Measurements from ENCODE around the gene OR52N2. TPM values are rescaled to one million over a fixed set of nuclear protein-coding genes. Genes with fewer than 3 reads are reported as not detected.

OR52N2 gene
- not detected for total RNA-seq

DNA sequence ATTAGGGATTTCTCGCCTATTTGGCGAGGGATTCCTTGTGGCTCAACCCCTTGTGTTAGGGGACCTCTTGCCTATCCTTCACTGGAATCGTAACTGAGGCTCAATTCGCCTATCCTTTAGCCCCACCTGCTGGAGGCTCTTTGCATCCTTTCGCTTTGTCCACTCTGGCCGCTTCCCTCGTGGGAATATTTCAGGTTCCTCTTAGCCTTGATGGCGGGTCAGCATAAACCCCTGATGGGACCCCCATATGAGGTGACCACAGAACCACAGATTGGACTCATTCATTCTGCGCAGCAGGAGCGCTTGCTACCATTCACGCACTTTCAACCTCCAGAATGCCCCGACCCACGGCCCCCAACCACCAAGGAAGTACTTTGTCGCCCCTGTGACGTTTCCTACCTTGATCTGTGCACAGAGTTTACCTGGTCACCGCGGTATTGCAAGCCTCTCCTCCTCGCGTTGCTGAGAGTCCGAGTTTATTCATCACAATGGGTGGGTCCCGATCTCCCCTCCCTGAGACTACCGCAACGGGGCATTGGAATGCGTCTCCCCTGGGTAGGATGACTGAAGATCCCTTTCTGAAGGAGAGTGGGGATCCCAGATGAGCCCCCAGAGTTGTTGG is at the start of gene OR52N2:
Gene OR52N2 (plus strand): TSS at position 425 of the 622 bp plus-strand sequence. CDS start 11,412 bp downstream, outside the sequence.
- DNase-seq (ENCODE audit: low spot score) (peak; percentile 77), ATAC-seq (peak; percentile 99)

DNA sequence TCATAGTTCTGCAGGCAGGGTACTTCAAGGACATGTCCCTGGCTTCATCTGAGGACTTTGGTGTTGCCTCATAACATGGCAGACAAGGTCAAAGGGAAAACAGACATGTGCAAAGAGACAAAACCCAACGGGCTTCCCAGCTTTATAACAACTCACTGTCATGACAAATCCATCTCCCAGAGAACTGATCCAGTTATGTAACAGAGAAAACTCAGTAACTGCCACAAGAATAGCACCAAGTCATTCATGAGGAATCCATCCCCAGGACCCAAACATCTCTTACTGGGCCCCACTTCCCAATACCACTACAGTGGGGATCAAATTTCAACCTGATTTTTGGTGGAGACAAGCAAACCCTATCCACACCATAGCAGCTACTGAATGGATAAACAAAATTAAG is 41.7 kb upstream of the OR52N2 start:
- no peak for ATAC-seq
- DNase-seq (ENCODE audit: low spot score) = no peak

DNA sequence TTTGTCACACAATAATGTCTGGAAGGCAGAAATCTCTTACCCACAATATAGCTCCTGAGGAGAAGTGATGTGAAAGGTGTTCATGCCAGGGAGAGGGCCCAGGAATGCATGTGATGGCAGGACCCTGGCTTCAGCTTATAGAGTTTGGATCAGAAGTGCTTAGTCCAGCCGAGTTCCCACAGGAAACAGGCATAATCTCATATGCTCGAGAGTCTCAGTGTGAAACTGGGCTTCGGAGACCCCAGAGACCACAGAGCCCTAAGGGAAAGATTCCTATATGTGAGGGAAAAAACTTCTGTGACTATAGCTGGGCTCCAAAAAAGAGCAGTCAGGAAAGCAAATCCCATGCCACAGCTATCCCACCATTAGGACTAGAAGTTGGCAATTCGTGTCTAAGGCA is 25.5 kb upstream of the OR52N2 start, which contains the start of gene OR52N5:
Gene OR52N5 (minus strand): TSS at position 101 of the 400 bp plus-strand sequence. CDS start 4,721 bp downstream, outside the sequence.
- no peak for ATAC-seq
- no peak for DNase-seq (ENCODE audit: low spot score)

DNA sequence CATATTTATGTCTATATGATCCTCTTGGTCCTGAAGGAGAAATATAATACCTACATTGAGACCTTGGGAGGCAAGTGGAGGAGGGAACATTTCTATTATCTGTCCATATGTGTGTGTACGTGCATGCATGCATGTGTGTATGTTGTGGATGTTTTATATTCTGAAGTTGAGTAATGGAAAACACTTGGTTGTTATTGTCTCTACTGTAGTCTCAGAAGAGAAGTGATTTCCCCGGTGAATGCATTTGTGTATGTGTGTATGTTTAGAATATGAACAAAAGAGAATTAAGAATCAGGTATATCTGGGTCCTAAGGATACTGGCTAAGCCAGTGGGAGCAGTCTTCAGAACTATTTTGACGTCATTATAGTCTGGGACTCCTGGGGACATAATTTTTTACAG is 17.6 kb upstream of the OR52N2 start, which contains the start of gene OR52N1:
Gene OR52N1 (minus strand): TSS at position 101 of the 400 bp plus-strand sequence. CDS start 2,449 bp downstream, outside the sequence.
- no peak for DNase-seq (ENCODE audit: low spot score)
- ATAC-seq = no peak

DNA sequence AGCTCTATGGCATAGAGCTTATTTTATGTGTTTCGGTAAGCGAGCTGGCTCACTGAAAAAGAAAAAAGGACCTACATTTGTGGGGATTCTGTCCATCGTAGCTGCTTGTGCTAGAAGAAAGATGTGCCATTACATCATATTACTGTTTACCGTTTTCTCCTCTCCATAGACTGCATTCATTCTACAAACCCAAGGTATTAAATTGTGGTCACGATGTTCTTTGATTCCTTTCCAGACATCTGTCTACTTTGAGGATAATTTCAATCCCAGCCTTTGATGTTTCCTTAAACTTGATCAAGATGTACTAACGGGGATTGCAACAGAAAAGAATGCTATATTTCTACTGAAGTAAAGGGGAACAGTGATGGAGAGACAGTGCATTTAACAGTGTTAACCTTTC is 12.2 kb upstream of the OR52N2 start:
- no peak for DNase-seq (ENCODE audit: low spot score)
- ATAC-seq = no peak

DNA sequence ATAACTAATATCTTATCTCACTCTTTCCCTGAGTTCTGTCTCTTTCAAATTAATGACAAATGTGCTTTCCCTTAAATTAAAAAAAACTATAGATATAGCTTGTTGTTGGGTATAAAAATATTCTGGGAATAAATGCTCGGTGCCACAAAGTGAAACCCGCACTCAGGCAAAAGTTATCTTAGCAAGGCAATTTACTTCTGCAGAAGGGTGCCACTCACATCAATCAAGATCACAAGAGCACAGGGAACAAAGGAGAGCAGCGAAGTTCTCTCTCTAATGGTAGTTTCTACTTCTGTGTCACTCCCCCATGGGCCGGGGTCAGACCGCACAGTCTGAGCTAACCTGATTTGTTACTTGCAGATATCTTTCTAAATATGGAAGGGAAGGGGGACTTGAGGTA is 4.7 kb upstream of the OR52N2 start:
- DNase-seq (ENCODE audit: low spot score) (no peak), ATAC-seq (no peak)

DNA sequence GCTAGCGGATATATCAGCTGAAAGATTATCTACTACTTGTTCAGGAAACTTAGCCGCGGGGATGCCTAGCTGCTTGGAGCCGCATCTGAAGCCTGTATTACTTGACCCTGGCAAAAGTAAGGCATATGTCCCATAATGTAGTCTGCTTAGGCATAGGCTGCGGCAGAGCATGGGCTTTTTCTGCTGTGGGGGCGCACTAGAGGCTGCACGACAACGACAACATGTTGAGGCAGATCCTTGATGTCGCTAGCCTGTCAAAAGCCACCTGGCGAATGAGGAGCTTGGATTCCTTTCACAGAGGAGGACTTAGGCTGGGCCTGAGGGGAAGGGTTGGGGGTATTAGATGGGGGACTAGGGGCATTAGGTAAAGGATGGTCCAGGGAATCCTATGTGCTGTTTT is 1.1 kb upstream of the OR52N2 start:
- DNase-seq (ENCODE audit: low spot score) (no peak), ATAC-seq (no peak)

DNA sequence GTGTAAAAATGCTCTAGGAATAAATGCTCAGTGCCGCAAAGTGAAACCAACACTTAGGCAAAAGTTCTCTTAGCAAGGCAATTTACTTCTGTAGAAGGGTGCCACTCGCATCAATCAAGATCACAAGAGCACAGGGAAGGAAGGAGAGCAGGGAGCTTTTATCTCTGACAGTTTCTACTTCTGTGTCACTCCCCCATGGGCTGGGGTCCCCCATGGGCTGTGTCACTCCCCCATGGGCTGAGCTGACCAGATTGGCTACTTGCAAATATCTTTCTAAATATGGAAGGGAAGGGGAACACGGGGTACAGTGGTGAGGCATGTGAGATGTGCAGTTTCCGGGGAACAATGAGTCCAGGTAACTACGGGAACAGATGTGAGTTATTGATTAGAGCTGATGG is 397 bp downstream of the OR52N2 start:
- no peak for DNase-seq (ENCODE audit: low spot score)
- peak; percentile 33 for ATAC-seq

DNA sequence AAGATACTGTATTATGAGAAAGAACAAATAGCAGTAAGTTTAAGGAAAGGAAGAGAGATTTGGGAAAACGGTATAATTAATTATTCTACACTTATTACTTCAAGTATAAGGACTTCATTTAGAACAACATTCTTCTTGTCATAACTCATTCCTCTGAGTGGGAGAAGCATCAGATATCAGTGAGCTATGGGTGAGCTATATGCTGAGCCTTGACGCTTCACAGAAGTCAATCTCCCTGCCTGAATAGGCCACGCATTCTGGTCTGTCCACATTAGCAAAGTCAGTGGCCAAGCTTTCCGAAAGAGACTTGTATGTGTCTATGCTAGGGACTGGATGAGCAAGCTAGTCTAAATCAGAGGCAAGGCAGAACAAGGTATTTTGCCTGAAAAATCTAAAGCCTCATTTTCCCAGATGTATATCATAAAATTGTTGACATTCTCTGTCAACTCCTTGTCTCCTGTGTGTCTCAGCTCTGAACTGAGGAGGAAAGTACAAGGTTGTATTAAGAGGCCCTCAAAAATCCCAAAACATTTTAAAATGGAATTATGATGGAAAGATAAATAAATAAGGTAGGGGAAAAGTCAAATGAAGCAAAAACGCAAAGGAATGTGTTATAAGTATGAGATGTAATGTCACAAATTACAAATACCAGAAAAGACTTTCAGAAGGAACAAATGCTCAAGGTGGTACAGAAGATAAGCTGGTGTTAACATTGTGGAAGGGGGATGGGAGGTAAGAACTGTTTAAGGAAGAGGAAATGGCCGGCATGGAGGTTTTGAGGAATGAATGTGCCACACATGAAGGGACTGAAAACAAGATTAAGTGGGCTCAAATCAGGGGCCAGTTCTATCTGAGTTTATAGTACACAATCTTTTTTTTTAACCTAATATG is 1.4 kb downstream of the OR52N2 start:
- no peak for ATAC-seq
- DNase-seq (ENCODE audit: low spot score) = no peak

DNA sequence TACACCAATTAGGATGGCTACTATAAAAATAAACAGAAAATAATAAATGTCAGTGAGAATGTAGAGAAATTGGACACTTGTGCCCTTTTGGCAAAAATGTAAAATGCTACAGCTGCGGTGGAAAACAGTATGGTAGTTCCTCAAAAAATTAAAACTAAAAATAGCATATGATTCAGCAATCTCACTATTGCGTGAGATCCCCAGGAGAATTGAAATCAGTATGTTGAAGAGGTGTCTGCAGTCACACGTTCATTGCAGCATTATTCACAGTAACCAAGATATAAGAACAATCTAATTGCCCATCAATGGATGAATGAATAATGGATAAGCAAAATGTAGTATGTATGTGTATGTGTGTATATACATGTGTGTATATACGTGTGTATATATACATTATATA is 6.8 kb downstream of the OR52N2 start:
- ATAC-seq = no peak
- no peak for DNase-seq (ENCODE audit: low spot score)

DNA sequence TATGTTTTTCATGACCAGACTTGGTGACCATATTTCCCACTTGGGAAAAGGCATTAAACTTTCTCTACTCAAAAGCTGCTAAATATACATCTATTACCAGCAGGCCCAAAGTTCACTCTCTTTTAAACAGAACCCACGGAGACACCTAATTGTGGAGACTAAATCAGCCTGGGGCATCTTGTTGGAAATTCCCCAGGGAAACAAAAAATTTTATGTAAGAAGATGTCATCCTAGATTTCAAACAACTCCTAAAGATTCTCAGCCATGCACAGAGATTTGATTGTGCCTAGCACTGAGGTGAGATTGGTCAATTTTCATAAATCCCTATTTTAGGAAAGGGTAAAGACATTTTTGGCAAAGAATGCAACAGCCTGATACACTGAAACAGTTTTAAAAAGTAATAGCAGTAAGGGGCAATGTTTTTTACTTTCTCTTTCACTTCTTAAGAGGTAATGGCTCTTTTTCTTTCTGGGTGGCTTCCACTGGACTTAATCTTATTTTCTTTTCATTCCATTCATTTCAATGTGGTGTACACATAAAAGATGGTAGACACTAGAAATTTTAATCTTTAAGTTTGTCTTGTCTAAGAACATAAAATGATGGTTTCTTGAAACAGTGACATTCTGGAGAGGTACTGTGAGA is 9.6 kb downstream of the OR52N2 start:
- no peak for ATAC-seq
- DNase-seq (ENCODE audit: low spot score) = no peak

DNA sequence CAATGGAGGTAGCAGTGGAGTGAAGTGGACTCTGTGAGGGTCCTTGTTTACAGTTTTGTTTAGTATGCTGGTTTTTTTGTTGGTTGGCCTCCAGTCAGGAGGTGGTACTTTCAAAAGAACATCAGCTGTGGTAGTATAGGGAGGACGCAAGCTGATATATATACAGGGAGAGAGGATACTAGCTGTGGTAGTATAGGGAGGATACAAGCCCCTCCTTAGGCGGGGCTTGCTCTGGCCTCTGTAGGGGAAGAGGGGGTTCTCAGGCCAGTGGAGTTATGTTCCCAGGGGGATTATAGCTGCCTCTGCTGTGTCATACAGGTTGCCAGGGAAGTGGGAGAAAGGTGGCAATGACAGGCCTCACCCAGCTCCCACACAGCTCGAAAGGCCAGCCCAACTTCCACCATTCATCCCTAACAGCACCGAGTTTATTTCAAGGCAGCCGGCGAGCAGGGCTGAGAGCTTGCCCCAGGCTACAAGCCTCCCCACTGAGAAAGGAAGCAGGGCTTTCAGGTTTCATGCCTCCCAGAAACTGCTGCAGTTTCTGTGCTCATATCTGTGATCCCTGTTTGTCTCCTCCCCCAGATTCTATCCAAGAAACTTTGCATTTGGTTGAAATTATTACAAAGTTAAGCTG is 22.6 kb downstream of the OR52N2 start:
- ATAC-seq (no peak), DNase-seq (ENCODE audit: low spot score) (no peak)

DNA sequence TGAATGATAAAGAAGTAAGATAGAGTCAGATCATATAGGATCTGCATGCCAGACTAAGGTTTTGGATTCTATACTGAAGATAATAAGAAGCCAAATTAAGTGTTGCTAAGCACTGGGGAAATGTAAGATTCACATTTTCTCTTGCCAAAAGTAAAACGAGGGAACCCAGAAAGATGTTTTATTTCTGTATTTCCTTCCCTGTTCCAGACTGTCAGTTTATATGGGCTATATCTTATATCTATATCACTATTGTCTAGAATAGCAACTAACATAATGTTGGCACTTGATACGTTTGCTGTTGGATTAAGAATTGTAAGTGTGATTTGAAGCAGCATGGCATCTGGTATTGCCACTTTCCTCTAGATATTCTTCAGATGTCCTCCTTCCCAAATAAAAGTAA is 24.7 kb downstream of the OR52N2 start:
- no peak for DNase-seq (ENCODE audit: low spot score)
- no peak for ATAC-seq

DNA sequence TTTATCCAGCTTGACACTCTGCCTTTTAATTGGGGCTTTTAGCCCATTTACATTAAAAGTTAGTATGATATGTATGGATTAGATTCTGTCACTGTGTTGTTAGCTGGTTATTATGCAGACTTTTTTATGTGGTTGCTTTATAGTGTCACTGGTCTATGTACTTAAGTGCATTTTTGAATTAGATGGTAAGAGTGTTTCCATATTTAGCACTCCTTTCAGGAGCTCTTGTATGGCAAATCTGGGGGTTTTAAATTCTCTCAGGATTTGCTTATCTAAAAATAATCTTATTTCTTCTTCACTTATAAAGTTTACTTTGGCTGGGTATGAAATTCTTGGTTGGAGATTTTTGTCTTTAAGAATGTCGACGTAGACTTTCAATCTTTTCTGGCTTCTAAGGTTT is 29.0 kb downstream of the OR52N2 start:
- ATAC-seq (no peak), DNase-seq (ENCODE audit: low spot score) (no peak)

DNA sequence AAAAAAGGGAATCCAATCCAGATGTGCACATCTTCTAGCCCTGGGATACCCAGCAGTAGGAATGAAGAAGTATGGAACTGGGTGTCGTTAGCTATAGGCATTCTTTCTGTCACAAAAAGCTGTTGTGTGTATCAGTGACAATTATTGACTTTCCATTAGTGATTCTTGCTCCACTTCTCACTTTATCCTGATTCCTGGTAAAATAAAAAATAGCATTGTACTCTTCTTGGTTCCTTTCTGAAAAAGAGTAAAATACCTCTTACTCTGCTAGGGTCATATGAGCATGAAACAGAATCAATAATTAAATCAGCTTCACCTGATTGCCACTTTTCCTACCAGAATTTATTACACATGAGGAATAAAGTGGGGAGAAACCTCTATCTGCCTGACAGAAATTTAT is 33.1 kb downstream of the OR52N2 start, which contains the start of gene OR52E6:
Gene OR52E6 (minus strand): TSS at position 101 of the 400 bp plus-strand sequence. CDS start 0 bp downstream, at position 101.
- no peak for ATAC-seq
- no peak for DNase-seq (ENCODE audit: low spot score)

DNA sequence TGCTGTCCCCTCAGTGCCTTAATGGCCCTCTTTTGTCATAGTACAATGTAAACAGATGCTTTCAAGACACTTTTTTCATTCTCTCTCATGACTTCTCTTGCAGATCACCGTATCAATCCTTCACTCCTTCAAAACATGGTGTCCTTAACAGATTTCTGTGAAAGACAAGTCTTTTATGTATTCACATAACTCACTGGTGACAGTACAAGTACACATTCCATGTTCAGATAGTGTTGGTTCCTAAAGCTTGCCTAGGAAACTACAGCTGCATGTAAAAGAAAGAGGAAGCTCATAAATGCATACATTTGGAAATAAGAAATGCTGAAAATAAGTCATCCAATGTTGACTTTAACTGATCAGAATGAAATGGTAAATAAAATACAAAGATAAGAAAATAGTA is 38.0 kb downstream of the OR52N2 start:
- no peak for ATAC-seq
- DNase-seq (ENCODE audit: low spot score) = no peak

DNA sequence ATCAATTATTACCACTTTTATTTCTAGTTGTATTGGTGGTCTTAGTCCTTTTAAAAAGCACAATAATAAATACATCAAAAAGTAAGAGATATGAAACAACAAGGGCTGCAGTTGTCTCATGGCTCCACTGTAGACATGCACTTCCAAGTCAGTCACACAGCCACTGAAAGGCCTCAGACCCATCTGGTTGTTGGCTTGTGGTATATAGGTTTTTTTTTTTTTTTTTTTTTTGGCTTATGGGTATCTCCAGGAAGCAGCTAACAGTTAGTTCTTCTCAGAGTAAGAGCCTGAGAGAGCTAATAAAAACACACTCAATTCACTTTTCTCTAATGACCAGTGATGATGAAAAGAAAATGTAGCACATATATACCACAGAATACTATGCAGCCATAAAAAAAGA is 39.0 kb downstream of the OR52N2 start:
- DNase-seq (ENCODE audit: low spot score) (no peak), ATAC-seq (no peak)

DNA sequence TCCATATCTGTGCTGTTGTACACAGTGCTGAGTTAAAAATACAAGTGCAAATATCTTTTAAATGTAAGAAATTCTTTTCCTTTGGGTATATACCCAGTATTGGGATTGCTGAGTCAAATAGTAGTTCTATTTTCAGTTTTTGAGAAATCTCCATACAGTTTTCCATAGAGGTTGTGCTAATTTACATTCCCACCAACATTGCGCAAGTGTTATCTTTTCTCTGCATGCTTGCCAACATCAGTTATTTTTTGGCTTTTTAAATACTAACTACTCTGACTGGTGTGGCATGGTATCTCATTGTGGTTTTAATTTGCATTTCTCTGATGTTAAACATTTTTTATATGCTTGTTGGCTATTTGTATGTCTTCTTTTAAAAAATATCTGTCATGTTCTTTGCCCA is 42.3 kb downstream of the OR52N2 start:
- DNase-seq (ENCODE audit: low spot score) (no peak), ATAC-seq (no peak)

DNA sequence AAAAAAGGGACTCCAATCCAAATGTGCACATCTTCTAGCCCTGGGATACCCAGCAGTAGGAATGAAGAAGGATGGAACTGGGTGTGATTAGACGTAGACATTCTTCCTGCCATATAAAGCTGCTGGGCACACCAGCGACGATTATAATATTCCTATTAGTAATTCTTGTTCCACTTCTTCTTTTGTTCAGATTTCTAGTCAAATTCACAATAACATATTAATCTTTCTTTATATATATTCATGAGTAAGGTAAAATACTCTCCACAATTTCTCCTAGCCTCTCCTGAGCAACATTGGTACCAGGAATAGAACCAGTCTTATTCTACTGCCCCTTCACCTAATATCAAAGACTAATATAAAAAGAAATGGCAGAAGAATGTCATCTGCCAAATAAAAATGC is 48.9 kb downstream of the OR52N2 start, which contains the start of gene OR52E8:
Gene OR52E8 (minus strand): TSS at position 101 of the 400 bp plus-strand sequence. CDS start 0 bp downstream, at position 101.
- no peak for ATAC-seq
- no peak for DNase-seq (ENCODE audit: low spot score)

DNA sequence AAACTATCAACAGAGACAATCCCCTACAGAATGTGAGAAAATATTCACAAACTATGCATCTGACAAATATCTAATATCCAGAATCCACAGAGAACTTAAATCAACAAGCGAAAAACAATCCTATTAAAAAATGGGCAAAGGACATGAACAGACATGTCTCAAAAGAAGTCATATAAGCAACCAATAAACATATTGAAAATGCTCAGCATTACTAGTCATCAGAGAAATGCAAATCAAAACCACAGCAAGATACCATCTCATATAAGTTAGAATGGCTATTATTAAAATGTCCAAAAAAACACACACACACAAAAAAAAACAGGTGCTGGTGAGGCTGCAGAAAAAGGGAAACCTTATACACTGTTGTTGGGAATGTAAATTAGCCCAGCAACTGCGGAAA is 57.1 kb downstream of the OR52N2 start:
- no peak for ATAC-seq

More for the DNA sequence above, 57.1 kb downstream of the OR52N2 start:
- DNase-seq (ENCODE audit: low spot score) = no peak
